ENCODE measurements around the gene TMEM41A. TPM values are rescaled to one million over a fixed set of nuclear protein-coding genes. Genes with fewer than 3 reads are reported as not detected.
"Not testable (repeated sequence)": the region's sequence is repeated elsewhere in the genome, so short reads cannot be mapped to it uniquely, and the experiment has no call there.

The TMEM41A gene
- total RNA-seq, 1 donor from 2014 or later, result 10.0 TPM

DNA sequence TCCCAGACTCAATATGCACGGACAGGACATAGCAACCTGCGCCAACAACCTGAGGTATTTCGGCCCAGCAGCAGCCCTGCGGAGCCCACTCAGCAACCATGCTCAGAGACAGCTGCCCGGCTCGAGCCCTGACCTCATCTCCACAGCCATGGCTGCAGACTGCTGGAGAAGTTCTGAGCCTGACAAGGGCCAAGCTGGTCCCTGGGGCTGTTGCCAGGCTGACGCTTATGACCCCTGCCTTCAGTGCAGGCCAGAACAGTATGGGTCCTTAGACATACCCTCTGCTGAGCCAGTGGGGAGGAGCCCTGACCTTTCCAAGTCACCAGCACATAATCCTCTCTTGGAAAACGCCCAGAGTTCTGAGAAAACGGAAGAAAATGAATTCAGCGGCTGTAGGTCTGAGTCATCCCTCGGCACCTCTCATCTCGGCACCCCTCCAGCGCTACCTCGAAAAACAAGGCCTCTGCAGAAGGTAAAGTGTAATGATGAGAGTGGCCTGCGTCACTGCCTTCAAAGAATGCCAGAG is 25.5 kb downstream of the TMEM41A start:
- peaks cover 45% of the 10 kb centered on the region for H3K36me3 ChIP-seq
- intact Hi-C loops (cut with micrococcal nuclease), result no loop called here
- no peak for DNase-seq
- TF ChIP-seq, protein P1, sequence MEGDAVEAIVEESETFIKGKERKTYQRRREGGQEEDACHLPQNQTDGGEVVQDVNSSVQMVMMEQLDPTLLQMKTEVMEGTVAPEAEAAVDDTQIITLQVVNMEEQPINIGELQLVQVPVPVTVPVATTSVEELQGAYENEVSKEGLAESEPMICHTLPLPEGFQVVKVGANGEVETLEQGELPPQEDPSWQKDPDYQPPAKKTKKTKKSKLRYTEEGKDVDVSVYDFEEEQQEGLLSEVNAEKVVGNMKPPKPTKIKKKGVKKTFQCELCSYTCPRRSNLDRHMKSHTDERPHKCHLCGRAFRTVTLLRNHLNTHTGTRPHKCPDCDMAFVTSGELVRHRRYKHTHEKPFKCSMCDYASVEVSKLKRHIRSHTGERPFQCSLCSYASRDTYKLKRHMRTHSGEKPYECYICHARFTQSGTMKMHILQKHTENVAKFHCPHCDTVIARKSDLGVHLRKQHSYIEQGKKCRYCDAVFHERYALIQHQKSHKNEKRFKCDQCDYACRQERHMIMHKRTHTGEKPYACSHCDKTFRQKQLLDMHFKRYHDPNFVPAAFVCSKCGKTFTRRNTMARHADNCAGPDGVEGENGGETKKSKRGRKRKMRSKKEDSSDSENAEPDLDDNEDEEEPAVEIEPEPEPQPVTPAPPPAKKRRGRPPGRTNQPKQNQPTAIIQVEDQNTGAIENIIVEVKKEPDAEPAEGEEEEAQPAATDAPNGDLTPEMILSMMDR (IDR thresholded peaks at IDR 0.05; ENCODE audit: borderline replicate concordance), result no peak
- no peak overlapping the region for H3K4me3 ChIP-seq
- H3K9me3 ChIP-seq (replicated peaks), result no peaks in the 10 kb centered on the region
- no peaks in the 10 kb centered on the region for H3K27me3 ChIP-seq (ENCODE audit: low read depth)
- H3K4me1 ChIP-seq, result no peaks in the 10 kb centered on the region
- no peak overlapping the region for H3K27ac ChIP-seq (replicated peaks)

DNA sequence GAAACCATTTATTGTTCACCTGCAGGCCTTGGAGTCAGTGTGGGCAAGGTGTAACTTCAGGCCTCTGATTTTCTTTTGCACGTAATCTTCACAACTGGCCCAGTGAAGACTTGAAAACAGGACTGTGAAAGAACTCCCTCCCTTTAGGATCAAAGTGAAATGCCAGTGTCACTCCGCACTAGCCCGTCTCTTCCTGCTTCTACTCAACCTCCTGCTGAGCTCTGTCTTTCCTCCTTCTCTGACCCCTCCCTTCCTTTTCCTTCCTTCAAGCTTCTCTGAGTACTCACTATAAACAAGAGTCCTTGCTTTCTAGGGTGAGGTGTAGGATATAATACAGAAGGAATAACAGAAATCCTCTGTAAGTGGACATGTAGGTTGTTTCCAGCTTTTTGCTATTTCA is 28.5 kb downstream of the TMEM41A start:
- Histone ChIP-seq H3K36me3 (peaks cover 66% of the 10 kb centered on the region), H3K4me1 (no peaks in the 10 kb centered on the region), H3K27ac (replicated peaks) (no peak overlapping the region), H3K27me3 (ENCODE audit: low read depth) (no peaks in the 10 kb centered on the region), H3K4me3 (no peak overlapping the region), H3K9me3 (replicated peaks) (no peaks in the 10 kb centered on the region)
- no peak for DNase-seq
- TF ChIP-seq, protein P1 (IDR thresholded peaks at IDR 0.05; ENCODE audit: borderline replicate concordance), result no peak
- intact Hi-C loops (cut with micrococcal nuclease), result no loop called here

DNA sequence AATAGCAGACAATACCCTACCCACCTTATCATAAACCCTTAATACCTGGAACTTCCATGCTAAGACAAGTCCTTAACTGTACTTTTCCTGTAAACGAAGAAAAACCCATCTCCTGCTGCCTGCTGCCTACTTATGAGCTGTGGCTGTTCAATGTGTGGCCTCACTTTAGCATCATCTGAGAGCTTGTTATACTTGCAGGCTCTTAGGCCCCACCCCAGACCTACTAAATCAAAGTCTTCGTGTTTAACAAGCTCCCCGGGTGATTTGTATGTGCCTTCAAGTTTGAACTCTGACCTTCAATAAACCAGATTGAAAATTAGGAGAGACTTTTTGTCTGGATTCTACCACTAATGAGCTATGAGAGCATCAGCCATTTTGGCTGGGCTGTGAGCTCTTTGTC is 29.3 kb downstream of the TMEM41A start:
- DNase-seq, result no peak
- H3K4me1 ChIP-seq, result no peaks in the 10 kb centered on the region
- intact Hi-C loops (cut with micrococcal nuclease), result no loop called here
- H3K27ac ChIP-seq (replicated peaks), result no peak overlapping the region
- peaks cover 60% of the 10 kb centered on the region for H3K36me3 ChIP-seq
- no peak overlapping the region for H3K4me3 ChIP-seq
- H3K27me3 ChIP-seq (ENCODE audit: low read depth), result no peaks in the 10 kb centered on the region
- H3K9me3 ChIP-seq (replicated peaks), result no peaks in the 10 kb centered on the region
- TF ChIP-seq, protein P1 (IDR thresholded peaks at IDR 0.05; ENCODE audit: borderline replicate concordance), result no peak

DNA sequence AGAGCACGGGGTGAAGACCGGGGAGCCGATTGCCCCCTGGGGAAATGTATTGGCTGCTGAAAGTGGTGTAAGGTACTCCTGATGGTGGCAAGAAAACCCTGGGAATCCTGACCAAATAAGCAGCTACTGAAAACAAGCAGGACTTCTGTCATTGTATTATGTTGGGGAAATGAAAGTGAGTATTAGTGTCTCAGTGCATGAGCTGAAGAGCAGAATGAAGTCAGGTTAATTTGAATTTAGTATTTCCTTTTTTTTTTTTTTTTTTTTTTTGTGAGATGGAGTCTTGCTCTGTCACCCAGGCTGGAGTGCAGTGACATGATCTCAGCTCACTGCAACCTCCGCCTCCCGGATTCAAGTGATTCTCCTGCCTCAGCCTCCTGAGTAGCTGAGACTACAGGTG is 32.7 kb downstream of the TMEM41A start:
- H3K4me3 ChIP-seq; H3K27me3 ChIP-seq (ENCODE audit: low read depth); DNase-seq; intact Hi-C loops (cut with micrococcal nuclease); H3K9me3 ChIP-seq (replicated peaks); H3K27ac ChIP-seq (replicated peaks); H3K4me1 ChIP-seq: not testable (repeated sequence)
- H3K36me3 ChIP-seq, result peaks cover 43% of the 10 kb centered on the region

DNA sequence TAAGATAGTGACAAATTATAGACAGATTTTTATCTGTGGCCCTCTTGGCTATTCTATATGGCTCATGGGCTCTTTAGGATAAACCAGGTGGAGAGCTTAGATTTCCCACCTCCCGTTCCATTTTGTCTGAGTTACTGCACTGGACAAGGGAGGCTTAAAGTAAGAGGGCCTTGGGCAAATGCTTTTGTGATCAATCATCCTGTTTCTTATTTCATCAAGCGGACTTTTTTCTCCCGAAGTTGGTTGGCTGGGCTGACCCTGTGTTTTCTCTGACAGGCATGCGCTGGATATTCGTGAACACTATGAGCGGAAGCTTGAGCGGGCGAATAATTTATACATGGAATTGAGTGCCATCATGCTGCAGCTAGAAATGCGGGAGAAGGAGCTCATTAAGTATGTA is 33.4 kb downstream of the TMEM41A start:
- no peak overlapping the region for H3K4me3 ChIP-seq
- H3K4me1 ChIP-seq, result no peaks in the 10 kb centered on the region
- no peaks in the 10 kb centered on the region for H3K27me3 ChIP-seq (ENCODE audit: low read depth)
- TF ChIP-seq, protein P1 (IDR thresholded peaks at IDR 0.05; ENCODE audit: borderline replicate concordance), result no peak
- intact Hi-C loops (cut with micrococcal nuclease), result no loop called here
- H3K27ac ChIP-seq (replicated peaks), result no peak overlapping the region
- no peak for DNase-seq
- peaks cover 43% of the 10 kb centered on the region for H3K36me3 ChIP-seq
- no peaks in the 10 kb centered on the region for H3K9me3 ChIP-seq (replicated peaks)

DNA sequence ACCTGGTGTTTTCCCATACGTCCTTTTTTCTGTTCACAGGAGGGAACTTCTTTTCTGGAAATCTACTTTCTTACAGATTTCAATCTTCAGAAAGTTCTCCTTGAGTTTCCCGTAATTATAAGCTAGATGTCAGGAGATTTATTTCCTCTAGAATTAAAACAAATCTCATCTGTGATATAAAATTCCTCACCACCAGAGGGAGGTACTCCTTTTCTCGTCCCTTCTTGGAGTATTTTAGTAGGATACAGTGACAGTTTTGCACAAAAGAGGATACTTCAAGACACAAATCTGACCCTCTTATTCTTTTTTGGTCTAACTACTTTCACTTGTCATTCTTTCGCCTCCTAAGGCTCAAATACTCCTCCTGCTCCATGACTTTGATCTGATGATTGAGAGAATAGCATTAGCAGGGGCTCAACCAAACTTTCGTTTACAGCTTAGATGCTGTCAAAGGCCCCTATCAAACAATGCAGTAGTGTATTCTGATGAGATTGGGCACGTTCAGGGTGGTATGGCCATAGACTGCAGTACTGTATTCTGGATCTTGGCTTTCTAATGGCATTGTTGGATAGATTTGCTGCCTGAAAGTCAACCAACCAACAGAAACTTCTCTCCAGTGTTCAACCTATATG is 38.0 kb downstream of the TMEM41A start:
- Histone ChIP-seq H3K27ac (replicated peaks) (no peak overlapping the region), H3K4me3 (no peak overlapping the region), H3K9me3 (replicated peaks) (no peaks in the 10 kb centered on the region), H3K4me1 (no peaks in the 10 kb centered on the region), H3K36me3 (peaks cover 10% of the 10 kb centered on the region), H3K27me3 (ENCODE audit: low read depth) (no peaks in the 10 kb centered on the region)
- DNase-seq, result no peak
- TF ChIP-seq, protein P1 (IDR thresholded peaks at IDR 0.05; ENCODE audit: borderline replicate concordance), result peak; percentile 14
- intact Hi-C loops (cut with micrococcal nuclease), result no loop called here

Measured in left ventricle myocardium inferior (tissue), 1 donor.